Endothelial cell (in vitro differentiated cells): Measurements from ENCODE around the gene TMIE. TPM values are rescaled to one million over a fixed set of nuclear protein-coding genes. Genes with fewer than 3 reads are reported as not detected.

Experiments
- DNase-seq: peaks from one replicate; pipeline ENCODE4 v3.0.0; 2021; ENCODE audit warnings: low spot score
- H3K27ac Mint-ChIP-seq: one replicate; pipeline ENCODE4 v1.8.0; 2021; ENCODE audit warnings: mixed read lengths, inconsistent platforms; ENCODE audit not compliant: unreplicated experiment
- H3K27me3 Mint-ChIP-seq: one replicate; pipeline ENCODE4 v1.8.0; 2021; ENCODE audit warnings: mild to moderate bottlenecking, moderate library complexity, mixed read lengths, inconsistent platforms; ENCODE audit not compliant: unreplicated experiment
- H3K36me3 Mint-ChIP-seq: one replicate; pipeline ENCODE4 v1.8.0; 2021; ENCODE audit warnings: mild to moderate bottlenecking, low read depth, mixed read lengths, inconsistent platforms; ENCODE audit not compliant: unreplicated experiment
- H3K4me1 Mint-ChIP-seq: one replicate; pipeline ENCODE4 v1.8.0; 2021; ENCODE audit warnings: mild to moderate bottlenecking, mixed read lengths, inconsistent platforms; ENCODE audit not compliant: unreplicated experiment
- H3K4me3 Mint-ChIP-seq: one replicate; pipeline ENCODE4 v1.8.0; 2021; ENCODE audit warnings: mild to moderate bottlenecking, mixed read lengths, inconsistent platforms; ENCODE audit not compliant: unreplicated experiment
- H3K9me3 Mint-ChIP-seq: one replicate; pipeline ENCODE4 v1.8.0; 2021; ENCODE audit warnings: mixed read lengths, inconsistent platforms; ENCODE audit not compliant: unreplicated experiment
- CTCF ChIP-seq: fragments of 200-600 bp; sonication (generic); IDR thresholded peaks from one replicate; pipeline ENCODE4 v1.5.0; 2021; ENCODE audit warnings: antibody characterized with exemption; ENCODE audit not compliant: unreplicated experiment
- total RNA-seq: library from RNA; stranded (reverse); fragmentation: NEBNext Ultra II Directional; extraction: Animal tissue kit (Norgen Biotek cat#: 25700); gene quantifications from one replicate; pipeline ENCODE4 v1.2.1, GENCODE V29; 2021; ENCODE audit not compliant: unreplicated experiment

TMIE gene
- total RNA-seq, 1 donor from 2014 or later: 0.23 TPM

DNA sequence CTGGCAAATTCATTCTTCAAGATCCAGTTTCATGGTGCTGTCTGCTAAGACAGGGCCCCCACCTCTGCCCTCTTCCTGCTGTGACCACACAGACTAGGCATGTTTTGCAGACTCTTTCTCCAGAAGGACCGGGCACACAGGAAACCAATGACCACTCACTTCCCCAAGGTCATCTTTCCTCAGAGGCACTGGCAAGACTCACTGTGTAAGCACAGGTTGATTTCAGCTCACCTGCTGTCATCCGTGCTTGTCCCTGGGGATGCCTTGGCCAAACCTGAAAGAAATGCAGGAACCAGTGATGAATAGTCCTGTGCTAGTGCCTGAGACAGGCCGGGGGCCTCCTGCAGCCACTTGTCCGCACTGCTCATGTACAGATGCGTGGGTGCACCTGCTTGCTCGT is 41.2 kb upstream of the TMIE start:
- DNase-seq: no peak
- Mint-ChIP-seq H3K4me1 (peaks cover 9% of the 10 kb centered on the region), H3K36me3 (no peaks in the 10 kb centered on the region), H3K4me3 (no peak overlapping the region), H3K9me3 (no peaks in the 10 kb centered on the region), H3K27me3 (peaks cover 9% of the 10 kb centered on the region), H3K27ac (peak overlapping the region; percentile 13)
- no peak for TF ChIP-seq CTCF

DNA sequence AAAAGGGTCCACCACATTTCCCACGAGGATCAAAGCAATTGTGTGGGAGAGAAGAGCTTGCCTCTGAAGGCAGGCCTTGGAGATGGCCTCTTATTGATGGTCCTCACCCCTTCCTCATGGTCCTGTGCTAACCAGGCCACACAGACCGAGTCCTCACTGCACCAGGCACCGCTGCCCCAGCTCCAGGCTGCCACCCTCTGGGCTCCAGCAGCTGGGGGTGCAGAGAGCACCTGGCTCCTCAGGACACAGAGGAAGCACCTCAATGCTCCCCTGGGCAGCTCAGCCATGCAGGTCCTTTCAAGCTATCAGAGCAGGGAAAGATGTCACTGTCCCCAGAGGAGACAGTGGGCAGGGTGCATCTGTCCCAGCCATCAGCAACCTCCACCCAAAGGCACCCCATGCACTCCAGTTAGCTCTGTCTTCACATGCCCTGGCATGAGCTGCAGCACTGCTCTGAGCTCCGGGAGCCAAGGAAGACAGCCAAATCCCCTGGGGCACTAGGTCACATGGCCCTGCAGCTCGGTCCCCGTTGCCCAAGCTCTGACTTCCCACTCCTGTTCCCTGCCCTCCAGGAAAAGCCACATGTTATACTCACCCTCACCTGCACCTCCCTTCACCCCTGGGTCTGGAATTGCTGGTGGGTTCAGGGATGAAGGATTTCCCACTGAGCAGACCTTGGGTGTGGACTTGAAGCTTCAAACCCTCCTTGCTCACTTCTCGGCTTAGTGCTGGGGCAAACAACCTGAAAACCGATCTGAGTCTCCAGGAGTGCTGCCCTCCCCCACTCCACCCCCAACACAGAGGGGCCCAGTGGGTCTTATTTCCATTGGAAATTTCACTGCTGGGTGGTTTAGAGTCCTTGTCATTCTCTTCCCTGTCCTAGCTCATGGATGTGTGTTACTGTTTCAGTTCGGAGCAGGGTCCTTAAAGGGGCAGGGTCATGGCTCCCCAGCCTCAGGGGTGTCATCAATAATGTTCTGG is 40.4 kb upstream of the TMIE start:
- Mint-ChIP-seq H3K9me3 (no peaks in the 10 kb centered on the region), H3K4me1 (peaks cover 9% of the 10 kb centered on the region), H3K27me3 (peaks cover 9% of the 10 kb centered on the region), H3K27ac (no peak overlapping the region), H3K4me3 (no peak overlapping the region), H3K36me3 (no peaks in the 10 kb centered on the region)
- no peak for TF ChIP-seq CTCF
- no peak for DNase-seq

DNA sequence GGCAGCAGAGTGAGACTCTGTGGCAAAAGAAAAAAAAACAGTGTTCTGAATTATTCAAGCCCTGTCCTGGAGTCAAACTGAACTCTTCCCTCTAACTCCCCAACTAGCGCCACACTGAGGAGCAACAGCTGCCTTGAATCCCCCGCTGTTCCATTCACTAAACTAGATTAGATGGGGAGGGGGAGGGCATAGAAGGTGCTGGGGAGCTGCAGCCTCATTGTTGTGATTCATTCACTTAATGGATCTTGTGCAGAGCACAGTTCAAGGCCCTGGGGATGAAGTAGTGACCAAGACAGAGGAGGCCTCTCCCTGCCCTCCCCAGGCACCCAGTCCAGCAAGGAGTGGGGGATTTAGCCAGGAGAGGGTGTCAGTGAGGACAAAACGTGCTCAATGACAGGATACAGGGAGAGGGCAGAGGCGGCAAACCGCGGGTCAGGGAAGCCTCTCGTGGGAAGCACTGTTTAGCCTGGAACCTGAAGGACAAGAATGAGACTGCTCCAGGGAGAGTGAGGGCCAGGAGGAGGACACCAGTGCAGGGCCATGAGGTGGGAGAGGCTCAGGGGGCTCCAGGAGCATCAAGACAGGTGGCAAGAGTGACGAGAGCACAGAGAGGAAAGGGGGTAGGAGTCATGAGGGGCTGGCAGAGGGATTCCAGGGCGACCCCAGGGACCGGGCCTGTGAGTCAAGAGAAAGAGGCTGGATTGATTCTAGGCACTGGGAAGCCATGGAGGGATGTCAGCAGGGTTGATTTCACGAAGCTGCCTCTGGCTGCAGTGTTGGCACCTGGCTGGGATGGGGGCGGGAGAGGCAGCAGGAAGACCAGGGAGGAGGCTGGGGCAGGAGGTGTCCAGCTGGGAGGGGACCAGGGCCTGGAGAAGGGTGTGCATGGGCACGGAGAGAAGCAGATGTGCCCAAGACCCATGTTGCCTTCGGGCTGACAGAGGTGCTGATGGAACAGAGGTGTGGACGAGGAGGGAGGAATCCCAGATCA is 39.1 kb upstream of the TMIE start:
- TF ChIP-seq CTCF: no peak
- Mint-ChIP-seq H3K36me3 (no peaks in the 10 kb centered on the region), H3K4me1 (peaks cover 9% of the 10 kb centered on the region), H3K27ac (no peak overlapping the region), H3K4me3 (peak overlapping the region; percentile 42), H3K27me3 (peaks cover 12% of the 10 kb centered on the region), H3K9me3 (no peaks in the 10 kb centered on the region)
- peak; percentile 2 for DNase-seq

DNA sequence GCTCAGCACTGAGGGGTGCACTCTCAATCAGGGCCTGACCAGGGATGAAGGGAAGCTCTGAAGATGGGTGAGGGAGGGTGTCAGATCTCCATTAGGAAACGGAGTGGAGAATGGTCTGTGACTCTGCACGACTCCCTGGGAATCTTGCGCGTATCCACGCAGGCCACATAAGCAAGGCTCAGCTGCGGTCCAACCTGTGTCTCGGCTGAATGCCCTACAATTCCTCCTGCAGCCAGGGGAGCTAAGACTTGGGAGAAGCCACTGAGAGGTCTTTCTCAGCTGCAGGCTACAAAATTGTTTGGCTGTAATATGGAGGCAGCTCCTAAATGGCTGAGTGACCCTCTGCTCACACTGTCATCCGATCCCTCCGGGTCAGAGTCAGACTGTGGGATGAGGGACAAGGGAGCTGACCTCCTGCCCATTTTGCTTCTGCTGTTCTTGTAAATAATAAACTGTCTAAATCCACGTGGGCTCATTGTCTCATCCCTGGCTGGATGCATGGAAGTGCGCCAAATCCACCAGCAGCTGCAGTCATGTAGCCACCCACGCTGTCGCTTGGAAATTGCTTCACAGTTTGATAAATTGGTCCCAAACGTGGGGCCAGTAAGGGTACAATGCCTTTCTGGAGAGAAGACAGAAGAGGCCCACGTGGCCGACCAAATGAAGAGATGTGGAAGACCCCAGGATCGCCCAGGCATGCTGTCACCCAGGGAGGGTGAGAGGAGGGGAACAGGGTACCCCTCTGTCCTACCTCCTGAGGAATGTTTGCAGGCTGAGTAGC is 38.2 kb upstream of the TMIE start:
- no peak for DNase-seq
- Mint-ChIP-seq H3K9me3 (no peaks in the 10 kb centered on the region), H3K36me3 (no peaks in the 10 kb centered on the region), H3K27me3 (peaks cover 12% of the 10 kb centered on the region), H3K4me3 (no peak overlapping the region), H3K27ac (no peak overlapping the region), H3K4me1 (peaks cover 7% of the 10 kb centered on the region)
- no peak for TF ChIP-seq CTCF
